Neural cell (in vitro differentiated cells): ENCODE measurements around the gene ALS2. TPM values are rescaled to one million over a fixed set of nuclear protein-coding genes. Genes with fewer than 3 reads are reported as not detected.

Experiments used
- H2AFZ ChIP-seq: fragments of 200-600, 300-800 bp; sonication (generic), shearing (Covaris generic); 2 replicates; pipeline ENCODE4 v1.6.0; 2014; ENCODE audit warnings: low read depth, mild to moderate bottlenecking, antibody characterized with exemption, low read length, moderate library complexity
- H3F3A ChIP-seq: fragments of 200-600 bp; shearing (Covaris generic); 2 replicates; pipeline ENCODE4 v1.6.1; 2016; ENCODE audit warnings: mild to moderate bottlenecking, moderate library complexity, mixed read lengths, antibody characterized with exemption, low read length; ENCODE audit not compliant: insufficient read depth, poor library complexity, severe bottlenecking
- H3K27ac ChIP-seq: fragments of 200-600, 300-800 bp; sonication (generic), shearing (Covaris generic); 2 replicates; pipeline ENCODE4 v1.5.1; 2014; ENCODE audit warnings: mild to moderate bottlenecking, low read length, moderate library complexity
- H3K27me3 ChIP-seq: fragments of 300-800, 200-600 bp; sonication (generic), shearing (Covaris generic); 2 replicates; pipeline ENCODE4 v1.6.0; 2014; ENCODE audit warnings: mild to moderate bottlenecking, low read depth, low read length, moderate library complexity; ENCODE audit not compliant: insufficient read depth
- H3K36me3 ChIP-seq: fragments of 300-800, 200-600 bp; sonication (generic), shearing (Covaris generic); 2 replicates; pipeline ENCODE4 v1.5.1; 2014; ENCODE audit warnings: mild to moderate bottlenecking, antibody characterized with exemption, low read length, moderate library complexity; ENCODE audit not compliant: insufficient read depth
- H3K4me2 ChIP-seq: fragments of 300-800, 200-600 bp; sonication (generic), shearing (Covaris generic); 2 replicates; pipeline ENCODE4 v1.6.0; 2014; ENCODE audit warnings: mild to moderate bottlenecking, low read length
- H3K4me3 ChIP-seq: fragments of 300-800, 200-600 bp; sonication (generic), shearing (Covaris generic); 2 replicates; pipeline ENCODE4 v1.5.1; 2014; ENCODE audit warnings: mild to moderate bottlenecking, low read length, moderate library complexity
- H3K79me2 ChIP-seq: fragments of 200-600 bp; shearing (Covaris generic); replicated peaks from 2 replicates; pipeline ENCODE4 v1.6.0; 2014; ENCODE audit warnings: mild to moderate bottlenecking, low read length, moderate library complexity; ENCODE audit not compliant: insufficient read depth
- H3K9ac ChIP-seq: fragments of 300-800, 200-600 bp; sonication (generic), shearing (Covaris generic); 2 replicates; pipeline ENCODE4 v1.6.1; 2016; ENCODE audit warnings: mild to moderate bottlenecking, low read length, mixed read lengths
- H3K9me2 ChIP-seq: fragments of 200-600 bp; shearing (Covaris generic); 2 replicates; pipeline ENCODE4 v1.6.1; 2016; ENCODE audit warnings: mild to moderate bottlenecking, low read length, mixed read lengths; ENCODE audit not compliant: insufficient read depth
- H3K9me3 ChIP-seq: fragments of 200-600, 300-800 bp; sonication (generic), shearing (Covaris generic); 2 replicates; pipeline ENCODE4 v1.6.1; 2016; ENCODE audit warnings: mild to moderate bottlenecking, mixed run types, low read length, moderate library complexity, mixed read lengths
- H4K20me1 ChIP-seq: fragments of 200-600 bp; shearing (Covaris generic); 2 replicates; pipeline ENCODE4 v1.6.1; 2016; ENCODE audit warnings: mild to moderate bottlenecking, mixed run types; ENCODE audit not compliant: insufficient read depth
- EP300 ChIP-seq: fragments of 450-650 bp; conservative IDR thresholded peaks from 2 replicates; pipeline ENCODE4 v1.6.1; 2014; ENCODE audit warnings: antibody characterized with exemption, mild to moderate bottlenecking, moderate library complexity; ENCODE audit not compliant: poor library complexity, severe bottlenecking
- EZH2 ChIP-seq: fragments of 200-600, 300-800 bp; shearing (Covaris generic), sonication (generic); IDR thresholded peaks from 2 replicates; pipeline ENCODE4 v1.6.1; 2014; ENCODE audit warnings: antibody characterized with exemption, low read length, borderline replicate concordance, mild to moderate bottlenecking; ENCODE audit not compliant: insufficient read depth, poor library complexity, severe bottlenecking
- MXI1 ChIP-seq: fragments of 450-650 bp; conservative IDR thresholded peaks from 2 replicates; pipeline ENCODE4 v1.6.1; 2014; ENCODE audit warnings: antibody characterized with exemption, mild to moderate bottlenecking; ENCODE audit not compliant: poor library complexity, severe bottlenecking
- POLR2AphosphoS5 ChIP-seq: IDR thresholded peaks from 2 replicates; pipeline ENCODE4 v1.6.1; 2012
- RAD21 ChIP-seq: fragments of 450-650 bp; conservative IDR thresholded peaks from 2 replicates; pipeline ENCODE4 v1.6.1; 2014; ENCODE audit warnings: antibody characterized with exemption, mild to moderate bottlenecking, moderate library complexity
- SMC3 ChIP-seq: fragments of 450-650 bp; conservative IDR thresholded peaks from 2 replicates; pipeline ENCODE4 v1.6.1; 2014; ENCODE audit warnings: antibody characterized with exemption, mild to moderate bottlenecking, moderate library complexity; ENCODE audit not compliant: poor library complexity
- TAF1 ChIP-seq: IDR thresholded peaks from 2 replicates; pipeline ENCODE4 v1.6.1; 2012; ENCODE audit warnings: low read depth
- polyA plus RNA-seq: library from polyadenylated mRNA; depleted of rRNA; stranded (reverse); fragments of >200 nt; gene quantifications from 2 replicates; pipeline ENCODE4 v1.2.3, GENCODE V29; 2014
- TF ChIP-seq, protein P1 (sequence below): fragments of 450-650 bp; IDR thresholded peaks from 2 replicates; pipeline ENCODE4 v1.5.1; 2014; ENCODE audit warnings: antibody characterized with exemption, mild to moderate bottlenecking, moderate library complexity; ENCODE audit not compliant: poor library complexity, severe bottlenecking

The ALS2 gene
- polyA plus RNA-seq, 1 donor from 2014 or later: 26.3 TPM

DNA sequence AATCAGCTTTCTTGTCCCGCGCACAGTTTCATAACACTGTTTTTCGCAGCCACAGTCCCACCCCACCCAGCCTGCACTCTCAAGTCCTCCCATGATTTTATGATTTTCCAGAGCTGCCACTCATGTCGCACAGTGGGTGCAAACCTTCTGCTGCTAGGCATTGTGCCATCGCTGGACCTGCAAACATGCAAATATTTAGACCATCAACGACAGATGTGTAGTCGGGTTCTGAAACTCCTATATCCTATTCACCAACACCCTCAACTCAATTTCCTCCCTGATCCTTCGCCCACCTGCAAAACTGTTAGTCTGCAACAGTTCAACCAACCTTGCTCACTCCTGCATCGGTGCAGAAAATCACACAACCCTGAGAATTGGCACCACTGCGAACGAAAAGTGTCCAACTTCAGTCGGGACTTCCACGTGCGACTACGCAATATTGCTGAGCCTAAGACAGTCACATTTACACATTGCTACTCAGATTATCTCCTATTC is 871 bp upstream of the ALS2 start:
- Histone ChIP-seq H4K20me1 (no peaks in the 10 kb centered on the region), H3K9me2 (no peaks in the 10 kb centered on the region), H3K27me3 (no peaks in the 10 kb centered on the region), H3K9ac (peak overlapping the region; percentile 86), H2AFZ (peak overlapping the region; percentile 84), H3K27ac (peak overlapping the region; percentile 86), H3F3A (peaks cover 3% of the 10 kb centered on the region), H3K4me2 (peak overlapping the region; percentile 68), H3K4me3 (peak overlapping the region; percentile 87), H3K9me3 (no peaks in the 10 kb centered on the region), H3K36me3 (no peaks in the 10 kb centered on the region), H3K79me2 (peaks cover 36% of the 10 kb centered on the region)
- no peak for TF ChIP-seq SMC3
- TF ChIP-seq TAF1: no peak
- no peak for TF ChIP-seq EP300
- TF ChIP-seq EZH2: no peak
- no peak for TF ChIP-seq MXI1
- TF ChIP-seq, protein P1, sequence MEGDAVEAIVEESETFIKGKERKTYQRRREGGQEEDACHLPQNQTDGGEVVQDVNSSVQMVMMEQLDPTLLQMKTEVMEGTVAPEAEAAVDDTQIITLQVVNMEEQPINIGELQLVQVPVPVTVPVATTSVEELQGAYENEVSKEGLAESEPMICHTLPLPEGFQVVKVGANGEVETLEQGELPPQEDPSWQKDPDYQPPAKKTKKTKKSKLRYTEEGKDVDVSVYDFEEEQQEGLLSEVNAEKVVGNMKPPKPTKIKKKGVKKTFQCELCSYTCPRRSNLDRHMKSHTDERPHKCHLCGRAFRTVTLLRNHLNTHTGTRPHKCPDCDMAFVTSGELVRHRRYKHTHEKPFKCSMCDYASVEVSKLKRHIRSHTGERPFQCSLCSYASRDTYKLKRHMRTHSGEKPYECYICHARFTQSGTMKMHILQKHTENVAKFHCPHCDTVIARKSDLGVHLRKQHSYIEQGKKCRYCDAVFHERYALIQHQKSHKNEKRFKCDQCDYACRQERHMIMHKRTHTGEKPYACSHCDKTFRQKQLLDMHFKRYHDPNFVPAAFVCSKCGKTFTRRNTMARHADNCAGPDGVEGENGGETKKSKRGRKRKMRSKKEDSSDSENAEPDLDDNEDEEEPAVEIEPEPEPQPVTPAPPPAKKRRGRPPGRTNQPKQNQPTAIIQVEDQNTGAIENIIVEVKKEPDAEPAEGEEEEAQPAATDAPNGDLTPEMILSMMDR: no peak
- TF ChIP-seq RAD21: no peak

DNA sequence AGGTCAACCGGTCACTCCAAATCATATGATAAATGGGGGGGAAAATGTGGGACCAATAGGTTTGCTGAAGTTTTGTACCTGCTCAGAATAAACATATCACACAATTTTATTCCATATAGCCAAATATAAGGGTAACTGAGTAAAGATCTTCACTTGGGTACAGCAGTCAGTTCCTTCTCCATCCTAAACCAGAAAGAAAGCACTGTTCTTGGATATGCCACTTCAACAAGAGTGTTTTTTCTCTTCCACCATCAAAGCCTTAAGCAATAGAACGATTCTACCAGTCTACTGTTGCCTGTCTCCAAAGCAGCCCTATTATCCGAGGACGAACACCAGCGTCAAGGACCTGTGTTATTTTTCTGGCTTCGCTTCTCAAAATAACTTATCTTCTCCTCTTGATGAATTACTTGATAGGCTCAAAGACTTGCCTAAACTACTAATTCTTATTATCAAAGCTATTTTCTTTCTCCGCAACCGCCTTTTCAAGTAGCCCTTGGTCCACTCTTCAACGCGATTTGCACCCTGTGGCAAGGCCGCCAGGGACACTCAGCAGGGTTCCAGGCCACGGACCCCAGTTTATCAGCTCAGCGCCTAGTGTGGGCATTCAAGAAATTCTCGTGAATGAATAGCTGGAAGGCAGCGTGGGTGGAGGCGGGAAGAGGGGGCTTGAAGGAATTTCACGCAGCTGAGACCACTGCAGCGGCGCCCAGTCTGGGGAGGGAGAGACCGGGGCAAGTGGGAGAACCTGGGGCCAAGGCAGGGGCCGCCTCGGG is 646 bp downstream of the ALS2 start:
- no peaks in the 10 kb centered on the region for H4K20me1 ChIP-seq
- no peaks in the 10 kb centered on the region for H3K9me2 ChIP-seq
- peak overlapping the region; percentile 89 for H3K4me2 ChIP-seq
- H2AFZ ChIP-seq: peak overlapping the region; percentile 84
- H3K9me3 ChIP-seq: no peaks in the 10 kb centered on the region
- peaks cover 39% of the 10 kb centered on the region for H3K79me2 ChIP-seq
- peak overlapping the region; percentile 87 for H3K4me3 ChIP-seq
- peak overlapping the region; percentile 86 for H3K27ac ChIP-seq
- TF ChIP-seq MXI1 (no peak), EP300 (no peak), POLR2AphosphoS5 (no peak), TAF1 (peak; percentile 60)
- TF ChIP-seq, protein P1: peak; percentile 8
- no peaks in the 10 kb centered on the region for H3K36me3 ChIP-seq
- H3K9ac ChIP-seq: peak overlapping the region; percentile 86
- no peaks in the 10 kb centered on the region for H3K27me3 ChIP-seq
- peaks cover 3% of the 10 kb centered on the region for H3F3A ChIP-seq

DNA sequence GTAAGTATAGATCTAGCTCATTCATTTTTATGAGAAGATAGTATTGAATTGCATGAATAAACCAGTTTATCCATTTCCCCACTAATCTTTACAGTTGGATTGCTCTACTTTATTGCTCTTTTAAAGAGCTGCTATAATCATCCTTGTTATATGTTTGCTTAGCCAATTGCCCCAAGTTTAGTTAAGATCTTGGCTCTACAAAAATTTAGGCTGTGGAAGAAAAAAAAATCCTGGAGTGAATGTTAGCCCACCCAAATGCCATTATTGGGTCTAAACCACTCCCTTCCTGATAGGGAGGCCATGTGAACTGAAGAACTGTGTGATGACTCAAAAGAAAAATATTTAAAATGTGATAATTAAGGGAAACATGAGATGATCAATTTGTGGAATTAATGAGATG is 2.9 kb downstream of the ALS2 start:
- Histone ChIP-seq H3K36me3 (no peaks in the 10 kb centered on the region), H4K20me1 (no peaks in the 10 kb centered on the region), H3K79me2 (peaks cover 60% of the 10 kb centered on the region), H3K9ac (no peak overlapping the region), H3K4me2 (peak overlapping the region; percentile 41), H3K9me2 (no peaks in the 10 kb centered on the region), H2AFZ (no peak overlapping the region), H3K27me3 (no peaks in the 10 kb centered on the region), H3K9me3 (no peaks in the 10 kb centered on the region), H3K27ac (no peak overlapping the region), H3F3A (peaks cover 3% of the 10 kb centered on the region), H3K4me3 (peak overlapping the region; percentile 87)
- TF ChIP-seq POLR2AphosphoS5 (no peak), EP300 (no peak), RAD21 (no peak), MXI1 (no peak)
